Mammary epithelial cell (primary cell): ENCODE data around the gene WFDC6.

Experiments used
- CTCF ChIP-seq, 2 donors: IDR thresholded peaks in 1 of 2; conservative IDR thresholded peaks in 1 of 2; 2 replicates each; pipeline ENCODE4 v1.5.1; 2011 to 2012; ENCODE audit warnings: inconsistent platforms in 2 of 2, low read length in 2 of 2, mild to moderate bottlenecking in 2 of 2, control low read depth in 1 of 2, low read depth in 1 of 2; ENCODE audit not compliant: insufficient read depth in 1 of 2; ENCODE audit errors: extremely low read depth in 1 of 2
- EZH2 ChIP-seq: IDR thresholded peaks from 2 replicates; pipeline ENCODE4 v1.6.1; 2012; ENCODE audit warnings: low read length, inconsistent platforms, borderline replicate concordance

DNA sequence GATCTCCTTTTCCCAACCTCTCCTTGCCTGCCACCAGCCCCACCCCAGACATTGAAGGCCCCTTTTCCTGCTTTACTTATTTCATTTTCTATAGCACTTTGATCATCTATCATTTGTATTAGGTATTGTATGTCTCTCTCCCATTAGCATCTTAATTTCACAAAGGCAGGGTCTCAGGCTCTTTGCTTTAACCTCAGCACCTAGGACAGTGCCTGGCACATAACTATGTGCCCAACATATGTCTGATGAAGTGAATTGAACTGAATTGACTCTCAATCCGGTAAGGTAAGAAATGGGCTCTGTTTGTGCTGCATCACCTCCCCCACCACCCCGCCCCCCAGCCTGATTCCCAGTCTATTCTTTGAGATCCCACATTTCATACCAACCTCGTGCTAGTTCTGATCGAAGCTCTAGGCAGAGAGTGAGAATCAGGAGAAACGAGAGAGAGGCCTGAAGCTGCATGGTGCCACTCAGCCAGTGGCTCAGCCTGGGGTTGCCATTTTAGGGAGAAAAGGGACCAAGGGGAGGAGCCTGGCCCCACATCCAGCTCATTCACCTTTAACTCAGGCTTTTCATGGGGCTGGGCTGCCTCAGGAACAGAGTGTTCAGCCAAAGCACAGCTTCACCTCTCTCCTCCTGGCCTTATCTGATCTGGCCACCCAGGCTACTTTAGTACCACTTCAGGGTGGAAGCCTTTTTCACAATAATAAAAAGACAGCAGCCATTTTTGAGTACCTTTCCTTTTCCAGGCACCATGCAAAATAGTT is 24.0 kb downstream of the WFDC6 start, which contains the start of gene SPINT3:
- TF ChIP-seq CTCF (conservative IDR thresholded peaks at IDR 0.05 in 1 of 2, IDR thresholded peaks at IDR 0.05 in 1 of 2; ENCODE audit: extremely low read depth in 1 of 2, insufficient read depth in 1 of 2, low read depth in 1 of 2, low read length in 2 of 2): no peak
- no peak for TF ChIP-seq EZH2
